Heart left ventricle (tissue), 16 donors: Measurements from ENCODE around the gene FBXO44. TPM values are rescaled to one million over a fixed set of nuclear protein-coding genes. Genes with fewer than 3 reads are reported as not detected.

ENCODE experiments used
- ATAC-seq, 4 donors: fragments of 200-7000 bp; cut with Tn5 transposase; one replicate each; pipeline ENCODE4 v1.9.1; 2020 to 2022; ENCODE audit warnings: moderate library complexity in 4 of 4, mild to moderate bottlenecking in 3 of 4, moderate number of reproducible peaks in 1 of 4
- DNase-seq, 5 donors: peaks; one replicate each; pipeline ENCODE4 v3.0.0-alpha.2; 2020
- H3K27ac ChIP-seq, 12 donors: fragments of 200-600 bp; sonication (generic) in 4 of 12; one replicate each; pipeline versions ENCODE4 v1.5.0 to v1.8.0; 2016 to 2022; ENCODE audit warnings: mild to moderate bottlenecking in 2 of 12
- H3K27me3 ChIP-seq, 9 donors: fragments of 200-600 bp; sonication (generic) in 2 of 9; one replicate each; pipeline versions ENCODE4 v1.5.1 to v1.8.0; 2016 to 2022; ENCODE audit warnings: mild to moderate bottlenecking in 3 of 9
- H3K36me3 ChIP-seq, 9 donors: fragments of 200-600 bp; sonication (generic) in 2 of 9; one replicate each; pipeline versions ENCODE4 v1.5.0 to v1.8.0; 2018 to 2022; ENCODE audit warnings: mild to moderate bottlenecking in 2 of 9
- H3K4me1 ChIP-seq, 12 donors: fragments of 200-600 bp; sonication (generic) in 4 of 12; one replicate each; pipeline versions ENCODE4 v1.5.0 to v1.8.0; 2016 to 2022; ENCODE audit warnings: mild to moderate bottlenecking in 3 of 12
- H3K4me3 ChIP-seq, 12 donors: fragments of 200-600 bp; sonication (generic) in 4 of 12; one replicate each; pipeline versions ENCODE4 v1.5.0 to v1.8.0; 2017 to 2022; ENCODE audit warnings: mild to moderate bottlenecking in 9 of 12, moderate library complexity in 4 of 12
- H3K9me3 ChIP-seq, 12 donors: fragments of 200-600 bp; sonication (generic) in 4 of 12; one replicate each; pipeline versions ENCODE4 v1.5.0 to v1.8.0; 2016 to 2022; ENCODE audit warnings: mild to moderate bottlenecking in 1 of 12
- CTCF ChIP-seq, 12 donors: fragments of 200-600 bp; sonication (generic) in 4 of 12; IDR thresholded peaks; one replicate each; pipeline versions ENCODE4 v1.5.0 to v1.8.0; 2018 to 2022; ENCODE audit warnings: antibody characterized with exemption in 12 of 12, mild to moderate bottlenecking in 5 of 12
- POLR2A ChIP-seq, 2 donors: fragments of 450-650 bp; IDR thresholded peaks; one replicate each; pipeline ENCODE4 v1.6.1; 2017; ENCODE audit warnings: antibody characterized with exemption in 2 of 2, mild to moderate bottlenecking in 2 of 2, moderate library complexity in 2 of 2
- WGBS, 4 donors: extraction: QIAGEN DNeasy Blood & Tissue Kit in 2 of 4; methylation state at CpG; one replicate each; pipeline versions ENCODE4 v1.1.5 to v1.1.7; 2013 to 2018; 5-methylcytosine and 5-hydroxymethylcytosine counted together
- intact Hi-C, 10 donors: fragments of 100-400 bp; cut with DNase I; formaldehyde crosslinking; loops; one replicate each; pipeline versions ENCODE4 v1.11.1 to v1.14.2; 2022
- polyA plus RNA-seq, 2 donors: library from polyadenylated mRNA; stranded (reverse); fragments of 200-250 nt; gene quantifications; one replicate each; pipeline ENCODE4 v1.2.3, GENCODE V29; 2013
- total RNA-seq, 9 donors: library from RNA; depleted of rRNA in 2 of 9; stranded (reverse); fragments of >200 nt in 2 of 9; fragmentation: NEBNext Ultra II Directional in 3 of 9; extraction: Animal tissue kit (Norgen Biotek cat#: 25700) in 3 of 9; gene quantifications; one replicate each; pipeline versions ENCODE4 v1.1.0 to v1.2.4, GENCODE V29; 2016 to 2023
- donor health status: ischemic (EF 13 %, LVEDD 7.1; RV severe dilation, severe dysfunction).
- donor health status: healthy with polysubstance abuse.
- donor health status: DM: no; HTN: yes; CAD: no.
- donor health status: DM: no; HTN: no; CAD: no.
- donor health status: ischemic (EF 25% LVEDD 6.9; RV normal size, moderate dysfunction).
- donor health status: ischemic (EF 25% LVEDD 5.7; RV mildly dilated, moderate dysfunction).
- donor health status: healthy.
- donor health status: DM: yes; HTN: yes; CAD: no.
- donor health status: ischemic (EF 35%, LVEDD 5.7; RV mildly dilated, moderate dysfunction).
- donor health status: nonischemic (EF 11% LVEDD 7.7; RV severe dilation, severe dysfunction).
- donor health status: DM: yes; HTN: yes; CAD: no.
- donor health status: PGD.
- donor health status: ischemic (EF 29% LVEDD 5.4; RV normal size, mild dysfunction).
- donor health status: nonischemic (EF 23%, LVEDD 6.1; RV moderate dilation, normal function).

FBXO44 gene
- total and polyA plus RNA-seq, 11 donors, result 9.8 to 19.1 (median 15.8) TPM

- no peaks in the 10 kb centered on the region for H3K36me3 ChIP-seq
- TF ChIP-seq POLR2A (IDR thresholded peaks at IDR 0.05), result no peak
- intact Hi-C loops, result loop anchor here in 5 of 10 donors (5.0 kb wide), 4 partner anchors 73 to 612 kb away; no protein-coding TSS in a partner anchor
- peaks cover 0 to 34% (median 17%) of the 10 kb centered on the region in 12 donors for H3K4me1 ChIP-seq
- ATAC-seq, result no peak
- no peaks in the 10 kb centered on the region for H3K9me3 ChIP-seq
- no peak overlapping the region for H3K27ac ChIP-seq
- H3K4me3 ChIP-seq, result no peak overlapping the region
- peaks cover 0 to 34% (median 17%) of the 10 kb centered on the region in 9 donors for H3K27me3 ChIP-seq
- DNase-seq, result no peak
- WGBS, 4 donors, result 15 to 25% (median 20%) methylated on average over 7 to 9 of the region's 9 CpGs
Measured at GRCh38 chr1:11649237-11649623, 5.4 kb upstream of the FBXO44 start.

GRCh38 chr1:11649624-11650330 lies 4.9 kb upstream of the FBXO44 start:
- peaks cover 0 to 38% (median 18%) of the 10 kb centered on the region in 12 donors for H3K4me1 ChIP-seq
- 30 to 42% (median 40%) methylated on average over 18 to 21 of the region's 21 CpGs for WGBS, 4 donors
- peak overlapping the region in 1 of 12 donors; percentile 39 for H3K4me3 ChIP-seq
- H3K27me3 ChIP-seq, result peaks cover 0 to 33% (median 17%) of the 10 kb centered on the region in 9 donors
- TF ChIP-seq POLR2A (IDR thresholded peaks at IDR 0.05), result no peak
- no peak for TF ChIP-seq CTCF (IDR thresholded peaks at IDR 0.05)
- no peaks in the 10 kb centered on the region for H3K36me3 ChIP-seq
- H3K9me3 ChIP-seq, result no peaks in the 10 kb centered on the region
- no peak overlapping the region for H3K27ac ChIP-seq
- ATAC-seq (peak in 1 of 4 donors; percentile 3), DNase-seq (no peak)
- intact Hi-C loops, result loop anchor here in 7 of 10 donors (1.0 to 5.0 kb wide), 7 partner anchors 68 to 612 kb away; no protein-coding TSS in a partner anchor

- 8 to 10% (median 9%) methylated on average over 21 to 47 of the region's 47 CpGs for WGBS, 4 donors
- peak overlapping the region in 5 of 12 donors; percentile 3 to 39 (median 22) for H3K4me3 ChIP-seq
- peaks cover 1 to 45% (median 23%) of the 10 kb centered on the region in 12 donors for H3K4me1 ChIP-seq
- peaks cover 0 to 33% (median 17%) of the 10 kb centered on the region in 9 donors for H3K27me3 ChIP-seq
- intact Hi-C loops, result loop anchor here in 6 of 10 donors (1.0 to 5.0 kb wide), 3 partner anchors 67 to 69 kb away; no protein-coding TSS in a partner anchor
- H3K27ac ChIP-seq, result no peak overlapping the region
- TF ChIP-seq CTCF (IDR thresholded peaks at IDR 0.05) (peak; percentile 51 to 77 (median 59)), POLR2A (IDR thresholded peaks at IDR 0.05) (no peak)
- H3K36me3 ChIP-seq, result no peaks in the 10 kb centered on the region
- ATAC-seq (peak; percentile 43 to 73 (median 66)), DNase-seq (peak; percentile 61 to 92 (median 81))
- no peaks in the 10 kb centered on the region for H3K9me3 ChIP-seq
Measured at GRCh38 chr1:11650331-11650991, 4.2 kb upstream of the FBXO44 start.

- H3K9me3 ChIP-seq, result no peaks in the 10 kb centered on the region
- H3K27me3 ChIP-seq, result peaks cover 0 to 38% (median 17%) of the 10 kb centered on the region in 9 donors
- H3K4me3 ChIP-seq, result peak overlapping the region in 1 of 12 donors; percentile 39
- no peak for DNase-seq
- no peaks in the 10 kb centered on the region for H3K36me3 ChIP-seq
- peaks cover 2 to 50% (median 25%) of the 10 kb centered on the region in 12 donors for H3K4me1 ChIP-seq
- no peak for TF ChIP-seq POLR2A (IDR thresholded peaks at IDR 0.05)
- TF ChIP-seq CTCF (IDR thresholded peaks at IDR 0.05), result no peak
- intact Hi-C loops, result loop anchor here in 5 of 10 donors (2.0 to 5.0 kb wide), 2 partner anchors 66 to 68 kb away; no protein-coding TSS in a partner anchor
- ATAC-seq, result no peak
- 79 to 82% (median 80%) methylated on average over 4 of the region's 4 CpGs for WGBS, 4 donors
- H3K27ac ChIP-seq, result no peak overlapping the region
Measured at GRCh38 chr1:11651017-11651416, 3.7 kb upstream of the FBXO44 start.
